ENCODE results near the gene RBBP4.

RBBP4 gene

DNA sequence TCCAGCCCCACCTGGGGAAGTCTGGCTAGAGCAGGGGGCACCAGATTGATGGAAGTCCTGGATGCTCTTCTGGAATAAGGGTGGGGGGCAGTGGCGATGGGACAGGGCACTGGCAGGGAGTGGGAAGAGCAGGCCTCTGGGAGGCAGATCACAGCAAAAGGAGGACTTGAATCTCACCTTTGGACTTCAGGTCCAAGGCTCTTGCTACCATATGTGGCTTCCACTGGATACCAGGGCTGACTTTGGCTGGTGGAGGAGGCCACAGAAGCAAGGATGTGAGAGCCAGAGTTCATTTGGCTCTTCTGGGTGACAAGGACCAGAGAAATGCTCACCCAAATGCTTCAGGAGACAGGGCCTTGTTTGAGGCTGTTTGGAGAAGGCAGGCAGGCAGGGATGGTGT is 67.5 kb downstream of the RBBP4 start:
- no peak for DNase-seq (ENCODE audit: low read depth)
- no peak overlapping the region for H3K4me3 ChIP-seq (ENCODE audit: low read depth, low read length)
- TF ChIP-seq MYC (IDR thresholded peaks at IDR 0.05; ENCODE audit: low read depth, low read length) (no peak), MAX (IDR thresholded peaks at IDR 0.05; ENCODE audit: low read depth, low read length) (no peak), POLR2A (IDR thresholded peaks at IDR 0.05; ENCODE audit: extremely low read depth, insufficient read length) (no peak), CTCF (IDR thresholded peaks at IDR 0.05; ENCODE audit: low read depth, low read length) (no peak)

DNA sequence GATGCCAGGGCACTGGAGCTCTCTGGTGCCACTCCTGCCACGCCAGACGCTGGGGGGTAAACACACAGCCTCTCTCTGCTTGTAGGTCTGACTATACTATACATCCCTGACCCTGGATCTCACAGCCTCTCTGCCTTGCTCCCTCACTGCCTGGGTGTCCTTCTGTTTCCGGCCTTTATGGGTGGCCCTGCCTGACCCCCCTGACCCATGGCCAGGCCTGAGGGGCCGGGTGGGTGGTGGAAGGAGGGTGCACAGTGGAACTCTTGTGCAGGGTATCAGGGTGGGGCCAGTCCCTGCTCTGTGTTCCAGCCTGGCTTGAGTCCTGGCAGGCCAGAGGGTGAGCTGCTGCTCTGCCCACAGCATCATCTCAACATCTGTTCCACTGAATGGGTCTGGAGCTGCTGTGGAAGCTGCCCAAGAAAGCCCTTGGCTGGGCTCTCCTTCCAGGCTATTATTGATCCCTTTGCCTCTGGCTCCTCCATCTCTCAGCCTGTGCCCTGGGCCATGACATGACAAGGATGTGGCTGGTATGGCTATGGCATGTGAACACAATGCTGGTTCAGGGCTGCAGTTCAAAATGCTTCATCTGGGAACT is 68.8 kb downstream of the RBBP4 start:
- TF ChIP-seq CTCF (IDR thresholded peaks at IDR 0.05; ENCODE audit: low read depth, low read length) (no peak), POLR2A (IDR thresholded peaks at IDR 0.05; ENCODE audit: extremely low read depth, insufficient read length) (no peak), MAX (IDR thresholded peaks at IDR 0.05; ENCODE audit: low read depth, low read length) (no peak), MYC (IDR thresholded peaks at IDR 0.05; ENCODE audit: low read depth, low read length) (no peak)
- no peak for DNase-seq (ENCODE audit: low read depth)
- no peak overlapping the region for H3K4me3 ChIP-seq (ENCODE audit: low read depth, low read length)

DNA sequence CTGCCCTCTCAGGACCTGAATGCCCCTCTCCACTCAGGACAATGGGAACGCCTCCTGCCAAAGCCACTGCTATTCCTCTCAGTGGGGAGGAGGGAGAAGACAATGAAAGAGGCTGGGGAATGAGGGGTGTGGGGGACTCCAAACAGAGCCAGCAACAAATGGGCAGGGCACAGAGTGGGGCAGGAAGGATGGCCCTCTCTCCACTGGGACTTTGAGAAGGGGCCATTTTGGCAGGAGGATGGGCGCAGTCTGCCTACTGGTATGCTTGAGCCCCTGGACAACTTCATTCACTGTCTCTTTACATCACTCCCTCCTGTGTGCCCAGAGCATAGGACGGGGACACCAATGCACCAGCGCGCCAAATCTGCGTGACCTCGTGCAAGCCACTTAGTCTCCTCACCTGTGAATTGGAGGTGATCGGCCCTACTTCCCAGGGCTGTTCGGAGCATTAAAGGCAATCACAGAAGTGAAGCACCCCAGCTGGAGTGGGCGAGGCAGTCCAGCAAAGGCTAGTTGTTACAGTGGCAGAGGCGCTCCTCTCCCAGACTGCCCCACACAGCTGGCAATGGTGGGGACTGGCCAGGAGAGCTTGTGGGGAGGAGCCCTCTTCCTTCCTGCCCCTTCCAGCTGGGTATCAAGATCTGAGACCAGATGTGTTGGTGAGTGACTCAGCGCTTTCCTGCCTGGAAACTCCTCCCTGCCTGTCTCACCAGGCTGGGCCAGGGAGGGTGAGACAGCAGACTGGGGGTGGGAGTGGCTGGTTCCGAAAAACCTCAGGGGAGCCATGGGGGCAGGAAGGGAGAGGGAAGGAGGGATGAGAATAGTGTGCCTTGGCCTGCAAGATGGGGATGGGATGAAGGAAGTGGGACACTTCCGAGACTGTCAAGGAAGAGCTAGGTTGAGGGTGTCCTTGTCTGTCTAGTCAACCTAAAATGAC is 73.9 kb downstream of the RBBP4 start:
- TF ChIP-seq MAX (IDR thresholded peaks at IDR 0.05; ENCODE audit: low read depth, low read length) (no peak), CTCF (IDR thresholded peaks at IDR 0.05; ENCODE audit: low read depth, low read length) (no peak), MYC (IDR thresholded peaks at IDR 0.05; ENCODE audit: low read depth, low read length) (no peak), POLR2A (IDR thresholded peaks at IDR 0.05; ENCODE audit: extremely low read depth, insufficient read length) (no peak)
- no peak overlapping the region for H3K4me3 ChIP-seq (ENCODE audit: low read depth, low read length)
- DNase-seq (ENCODE audit: low read depth): peak; percentile 89

DNA sequence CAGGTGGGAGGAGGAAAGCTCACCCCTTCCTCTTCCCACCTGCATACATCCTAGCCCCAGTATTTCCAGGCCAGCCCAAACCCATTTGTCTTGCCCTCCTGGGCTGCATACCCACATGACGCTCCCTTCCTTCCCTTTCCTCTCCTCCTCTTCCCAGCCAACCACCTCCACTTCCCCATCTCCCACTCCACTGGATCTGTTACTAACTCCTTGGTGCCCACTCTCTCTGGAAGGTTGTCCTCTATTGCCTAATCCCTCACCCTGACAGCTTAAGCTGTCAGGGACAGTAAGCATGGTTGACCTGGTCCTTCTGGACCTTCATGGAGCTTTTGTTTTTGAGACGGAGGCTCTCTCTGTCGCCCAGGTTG is 74.6 kb downstream of the RBBP4 start:
- H3K4me3 ChIP-seq (ENCODE audit: low read depth, low read length): no peak overlapping the region
- no peak for TF ChIP-seq MYC (IDR thresholded peaks at IDR 0.05; ENCODE audit: low read depth, low read length)
- no peak for DNase-seq (ENCODE audit: low read depth)

DNA sequence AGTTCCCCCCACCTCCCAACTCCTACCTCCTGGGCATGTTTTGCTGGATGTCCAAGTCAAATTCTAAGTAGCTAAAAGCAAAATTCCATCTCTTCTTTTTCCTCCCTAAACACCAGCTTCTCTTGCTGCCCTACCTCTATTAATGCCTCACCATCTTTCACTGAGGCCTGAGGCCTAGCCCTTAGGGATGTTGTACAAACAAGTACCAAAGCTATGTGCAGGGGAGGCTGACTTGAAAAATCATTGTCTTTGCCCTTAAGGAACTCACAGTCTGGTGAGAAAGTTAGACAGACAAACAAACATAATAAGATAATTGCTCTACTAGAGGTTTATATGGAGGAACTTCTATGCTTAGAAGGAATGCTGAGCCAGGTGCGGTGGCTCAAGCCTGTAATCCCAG is 76.9 kb downstream of the RBBP4 start:
- TF ChIP-seq MAX (IDR thresholded peaks at IDR 0.05; ENCODE audit: low read depth, low read length) (no peak), MYC (IDR thresholded peaks at IDR 0.05; ENCODE audit: low read depth, low read length) (no peak), CTCF (IDR thresholded peaks at IDR 0.05; ENCODE audit: low read depth, low read length) (no peak)
- DNase-seq (ENCODE audit: low read depth): no peak
- H3K4me3 ChIP-seq (ENCODE audit: low read depth, low read length): no peak overlapping the region

DNA sequence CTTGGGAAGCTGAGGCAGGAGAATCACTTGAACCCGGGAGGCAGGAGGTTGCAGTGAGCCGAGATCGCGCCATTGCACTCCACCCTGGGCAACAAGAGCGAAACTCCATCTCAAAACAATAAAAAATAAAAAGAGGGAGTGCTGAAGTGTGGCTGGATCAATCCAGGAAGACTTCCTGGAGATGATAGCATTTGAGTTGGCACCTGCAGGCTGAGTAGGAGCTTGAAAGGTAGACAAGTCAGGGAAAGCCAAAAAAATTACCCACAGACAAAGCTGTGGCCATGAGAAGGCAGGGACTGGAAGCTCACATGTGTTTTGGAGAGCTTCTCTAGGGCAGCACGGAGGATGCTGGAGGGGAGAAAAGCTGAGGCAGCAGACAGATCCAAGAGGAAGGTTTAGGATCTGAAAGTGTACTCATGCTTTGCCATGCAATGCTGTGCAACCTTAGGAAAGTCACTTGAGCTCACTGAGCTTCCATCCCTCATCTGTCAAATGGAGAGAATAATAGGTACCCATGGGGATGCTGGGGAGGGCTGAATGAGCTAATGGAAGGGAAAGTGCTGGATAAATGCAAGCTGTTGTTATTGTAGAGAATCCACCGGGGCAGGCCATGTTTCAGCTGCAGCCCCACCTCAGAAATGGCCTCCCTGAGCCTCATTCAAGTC is 77.5 kb downstream of the RBBP4 start:
- H3K4me3 ChIP-seq (ENCODE audit: low read depth, low read length): no peak overlapping the region
- no peak for DNase-seq (ENCODE audit: low read depth)
- TF ChIP-seq CTCF (IDR thresholded peaks at IDR 0.05; ENCODE audit: low read depth, low read length): no peak
- TF ChIP-seq MAX (IDR thresholded peaks at IDR 0.05; ENCODE audit: low read depth, low read length): no peak
- TF ChIP-seq POLR2A (IDR thresholded peaks at IDR 0.05; ENCODE audit: extremely low read depth, insufficient read length): no peak
- TF ChIP-seq MYC (IDR thresholded peaks at IDR 0.05; ENCODE audit: low read depth, low read length): no peak

Data from NB4 (cell line).